GM10266 (cell line): ENCODE data around the gene MSH5.
"Not testable (repeated sequence)": the region's sequence is repeated elsewhere in the genome, so short reads cannot be mapped to it uniquely, and the experiment has no call there.

Experiments used
- DNase-seq: peaks from one replicate; pipeline ENCODE4 v3.0.0; 2012; ENCODE audit errors: extremely low spot score
- TF ChIP-seq, protein P1 (sequence below): IDR thresholded peaks from 2 replicates; pipeline ENCODE4 v1.5.1; 2012; ENCODE audit warnings: mild to moderate bottlenecking, low read depth; ENCODE audit not compliant: control insufficient read depth, insufficient read depth; ENCODE audit errors: missing control alignments

Gene MSH5

DNA sequence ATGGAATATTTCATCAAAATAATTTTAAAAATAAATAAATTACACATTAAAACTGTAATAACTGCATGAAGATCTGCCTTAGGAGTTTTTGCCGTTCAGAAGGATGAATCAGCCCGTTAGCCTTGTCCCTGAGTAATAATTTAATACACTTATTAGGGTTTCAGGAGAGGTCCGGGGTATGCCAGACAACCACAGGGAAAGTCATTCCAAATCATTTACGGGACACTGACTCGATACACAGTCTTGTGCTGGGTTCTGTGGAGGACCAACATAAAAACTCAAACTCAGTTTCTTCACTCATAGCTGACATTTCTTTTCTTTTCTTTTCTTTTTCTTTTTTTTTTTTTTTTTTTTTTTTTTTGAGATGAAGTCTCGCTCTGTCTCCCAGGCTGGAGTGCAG, 33.9 kb upstream of the MSH5 start:
- TF ChIP-seq, protein P1, sequence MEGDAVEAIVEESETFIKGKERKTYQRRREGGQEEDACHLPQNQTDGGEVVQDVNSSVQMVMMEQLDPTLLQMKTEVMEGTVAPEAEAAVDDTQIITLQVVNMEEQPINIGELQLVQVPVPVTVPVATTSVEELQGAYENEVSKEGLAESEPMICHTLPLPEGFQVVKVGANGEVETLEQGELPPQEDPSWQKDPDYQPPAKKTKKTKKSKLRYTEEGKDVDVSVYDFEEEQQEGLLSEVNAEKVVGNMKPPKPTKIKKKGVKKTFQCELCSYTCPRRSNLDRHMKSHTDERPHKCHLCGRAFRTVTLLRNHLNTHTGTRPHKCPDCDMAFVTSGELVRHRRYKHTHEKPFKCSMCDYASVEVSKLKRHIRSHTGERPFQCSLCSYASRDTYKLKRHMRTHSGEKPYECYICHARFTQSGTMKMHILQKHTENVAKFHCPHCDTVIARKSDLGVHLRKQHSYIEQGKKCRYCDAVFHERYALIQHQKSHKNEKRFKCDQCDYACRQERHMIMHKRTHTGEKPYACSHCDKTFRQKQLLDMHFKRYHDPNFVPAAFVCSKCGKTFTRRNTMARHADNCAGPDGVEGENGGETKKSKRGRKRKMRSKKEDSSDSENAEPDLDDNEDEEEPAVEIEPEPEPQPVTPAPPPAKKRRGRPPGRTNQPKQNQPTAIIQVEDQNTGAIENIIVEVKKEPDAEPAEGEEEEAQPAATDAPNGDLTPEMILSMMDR: no peak
- no peak for DNase-seq

DNA sequence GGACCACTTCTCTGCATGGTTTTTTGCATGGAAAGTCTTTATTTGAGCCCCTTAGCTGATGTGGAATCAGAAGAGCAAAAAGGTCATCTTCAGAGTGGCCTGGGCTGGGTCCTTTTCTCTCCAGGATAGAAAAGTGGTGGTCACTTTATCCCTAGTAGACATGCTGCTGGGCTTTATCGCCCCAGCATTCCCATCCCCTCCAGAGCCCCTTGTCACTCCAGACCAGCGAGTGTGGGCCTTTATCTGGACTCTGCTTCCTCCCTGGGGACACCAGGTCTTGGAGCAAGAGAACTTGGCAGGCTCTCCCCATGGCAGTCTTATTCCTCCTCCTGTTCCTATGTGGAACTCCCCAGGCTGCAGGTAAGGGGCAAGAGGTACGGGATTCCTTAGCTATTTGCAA, 33.2 kb upstream of the MSH5 start, which contains the start of gene LY6G6F:
Gene LY6G6F, plus strand, starts transcription at position 268 of the 400 bp plus-strand sequence. Its CDS starts 41 bp downstream, at position 309.
- TF ChIP-seq, protein P1: no peak
- no peak for DNase-seq

DNA sequence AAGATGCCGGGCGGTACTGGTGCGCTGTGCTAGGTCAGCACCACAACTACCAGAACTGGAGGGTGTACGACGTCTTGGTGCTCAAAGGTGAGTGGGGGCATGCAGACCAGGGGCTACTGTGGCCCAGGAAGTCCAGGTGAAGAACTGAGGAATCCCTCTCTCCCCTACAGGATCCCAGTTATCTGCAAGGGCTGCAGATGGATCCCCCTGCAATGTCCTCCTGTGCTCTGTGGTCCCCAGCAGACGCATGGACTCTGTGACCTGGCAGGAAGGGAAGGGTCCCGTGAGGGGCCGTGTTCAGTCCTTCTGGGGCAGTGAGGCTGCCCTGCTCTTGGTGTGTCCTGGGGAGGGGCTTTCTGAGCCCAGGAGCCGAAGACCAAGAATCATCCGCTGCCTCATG, 32.1 kb upstream of the MSH5 start:
- TF ChIP-seq, protein P1: no peak
- no peak for DNase-seq

DNA sequence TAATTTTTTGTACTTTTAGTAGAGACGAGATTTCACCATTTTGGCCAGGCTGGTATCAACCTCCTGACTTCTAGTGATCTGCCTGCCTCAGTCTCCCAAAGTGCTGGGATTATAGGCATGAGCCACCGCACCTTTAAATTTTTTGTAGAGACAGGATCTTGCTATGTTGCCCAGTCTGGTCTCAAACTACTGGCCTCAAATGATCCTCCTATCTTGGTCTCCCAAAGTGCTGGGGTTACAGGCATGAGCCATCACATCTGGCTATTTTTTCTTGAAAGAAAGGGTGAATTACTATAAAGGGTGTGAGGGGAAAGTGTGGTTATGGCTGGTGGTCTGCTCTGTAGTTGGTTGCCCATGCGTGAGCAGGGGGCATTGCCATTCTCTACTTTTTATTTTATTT, 31.6 kb upstream of the MSH5 start:
- no peak for DNase-seq
- TF ChIP-seq, protein P1: no peak

DNA sequence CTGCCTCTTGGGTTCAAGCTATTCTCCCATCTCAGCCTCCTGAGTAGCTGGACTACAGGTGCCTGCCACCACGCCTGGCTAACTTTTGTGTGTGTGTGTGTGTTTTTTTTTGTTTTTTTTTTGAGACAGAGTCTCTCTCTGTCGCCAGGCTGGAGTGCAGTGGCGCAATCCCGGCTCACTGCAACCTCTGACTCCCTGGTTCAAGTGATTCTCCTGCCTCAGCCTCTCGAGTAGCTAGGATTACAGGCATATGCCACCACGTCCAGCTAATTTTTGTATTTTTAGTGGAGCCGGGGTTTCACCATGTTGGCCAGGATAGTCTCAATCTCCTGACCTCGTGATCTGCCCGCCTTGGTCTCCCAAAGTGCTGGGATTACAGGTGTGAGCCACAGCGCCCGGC, 30.6 kb upstream of the MSH5 start:
- not testable (repeated sequence) for DNase-seq

DNA sequence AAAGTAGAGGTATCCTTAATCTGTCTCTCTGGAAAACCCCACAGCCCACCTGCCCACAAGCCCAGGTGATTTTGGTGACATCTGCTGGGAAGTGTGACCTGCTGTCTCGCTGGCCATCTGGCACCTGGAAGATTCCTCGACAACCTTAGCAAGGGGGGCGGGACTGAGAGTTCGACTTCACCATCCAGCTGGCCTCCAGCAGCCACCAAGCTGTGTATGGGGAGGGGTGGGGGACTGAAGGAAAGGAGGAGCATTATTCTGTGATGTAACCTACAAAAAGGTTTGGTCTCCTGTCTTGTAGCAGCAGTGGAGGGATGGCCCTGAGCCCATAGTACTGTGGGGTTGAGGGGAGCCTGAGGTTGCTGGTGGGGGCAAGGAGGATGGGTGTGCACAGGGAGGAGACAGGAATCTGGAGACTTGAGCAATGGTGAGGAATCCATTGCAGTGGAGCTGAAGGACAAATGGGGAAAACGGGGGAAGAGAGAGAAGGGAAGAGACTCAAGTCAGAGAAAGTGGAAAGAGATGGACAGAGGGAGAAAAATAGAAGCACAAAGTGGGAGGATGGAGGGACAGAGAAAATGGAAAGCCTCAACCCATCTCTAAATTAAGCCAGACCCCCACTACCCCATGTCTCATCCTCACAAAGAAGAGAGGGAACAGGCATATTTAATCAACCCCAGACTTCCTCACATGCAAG, 29.1 kb upstream of the MSH5 start:
- TF ChIP-seq, protein P1: no peak
- DNase-seq: no peak

DNA sequence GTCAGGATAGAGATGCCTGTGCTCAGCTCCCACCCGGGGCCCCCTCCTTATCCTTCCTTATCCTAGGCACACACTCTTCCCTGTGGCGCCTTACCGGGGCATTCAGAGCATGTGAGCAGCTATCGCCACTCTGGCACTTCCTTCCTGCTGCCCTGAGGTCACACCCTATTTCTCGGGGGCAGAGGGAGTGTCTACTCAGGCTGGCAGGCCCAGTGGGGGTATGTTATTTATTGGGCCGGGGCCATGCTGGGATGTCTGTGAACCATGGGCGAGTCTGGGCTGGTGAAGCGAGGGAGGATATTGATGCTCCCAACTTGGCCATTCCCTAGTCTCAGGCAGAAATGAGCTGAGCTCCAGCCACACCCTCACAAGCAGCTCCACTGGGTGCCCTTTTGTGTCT, 28.6 kb upstream of the MSH5 start:
- TF ChIP-seq, protein P1: no peak
- no peak for DNase-seq

DNA sequence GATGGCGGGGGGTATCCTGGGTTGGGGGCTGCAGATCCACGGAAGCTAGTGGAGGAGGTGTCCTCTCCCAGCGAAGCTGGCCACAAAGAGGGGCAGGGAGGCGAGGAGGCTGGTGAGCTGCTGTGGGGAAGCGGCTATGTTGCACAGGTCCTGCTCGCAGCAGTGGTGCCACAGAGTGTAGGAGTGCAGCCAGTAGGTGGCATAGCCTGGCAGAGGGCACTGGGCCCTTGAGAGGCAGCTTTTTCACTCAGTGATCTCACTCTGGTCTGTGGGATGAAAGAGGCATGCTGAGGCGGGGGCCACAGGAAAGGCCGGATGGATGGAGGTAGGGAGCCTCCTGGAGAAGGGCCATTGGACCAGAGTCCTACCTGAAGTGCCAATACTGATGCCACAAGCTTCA, 27.5 kb upstream of the MSH5 start:
- TF ChIP-seq, protein P1: no peak
- no peak for DNase-seq
